LNCAP (cell line): ENCODE data around the gene ARID1B.

Source experiments
- TF ChIP-seq, protein P1 (sequence below): fragments of 450-650 bp; IDR thresholded peaks from 2 replicates; pipeline ENCODE4 v1.5.1; 2017; ENCODE audit warnings: mild to moderate bottlenecking

ARID1B gene

DNA sequence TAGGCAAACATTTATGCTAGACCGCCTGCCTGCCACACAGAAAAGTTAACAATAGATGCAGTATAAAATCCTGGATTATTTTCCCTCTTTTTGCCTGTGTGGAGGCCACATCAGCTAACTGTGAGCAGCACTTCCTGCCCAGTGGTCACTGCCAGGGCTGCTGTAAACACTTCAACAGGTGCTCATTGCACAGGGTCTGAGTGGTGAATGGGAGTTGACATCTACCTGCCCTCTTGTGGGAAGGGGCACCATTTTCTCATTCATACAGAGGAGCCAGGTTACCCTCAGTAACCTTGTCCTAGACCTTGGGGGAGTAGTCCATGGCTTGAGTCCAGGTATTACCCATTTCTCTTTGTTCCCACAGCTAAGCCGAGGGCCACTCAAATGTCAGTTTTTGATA, 310.8 kb downstream of the ARID1B start:
- TF ChIP-seq, protein P1, sequence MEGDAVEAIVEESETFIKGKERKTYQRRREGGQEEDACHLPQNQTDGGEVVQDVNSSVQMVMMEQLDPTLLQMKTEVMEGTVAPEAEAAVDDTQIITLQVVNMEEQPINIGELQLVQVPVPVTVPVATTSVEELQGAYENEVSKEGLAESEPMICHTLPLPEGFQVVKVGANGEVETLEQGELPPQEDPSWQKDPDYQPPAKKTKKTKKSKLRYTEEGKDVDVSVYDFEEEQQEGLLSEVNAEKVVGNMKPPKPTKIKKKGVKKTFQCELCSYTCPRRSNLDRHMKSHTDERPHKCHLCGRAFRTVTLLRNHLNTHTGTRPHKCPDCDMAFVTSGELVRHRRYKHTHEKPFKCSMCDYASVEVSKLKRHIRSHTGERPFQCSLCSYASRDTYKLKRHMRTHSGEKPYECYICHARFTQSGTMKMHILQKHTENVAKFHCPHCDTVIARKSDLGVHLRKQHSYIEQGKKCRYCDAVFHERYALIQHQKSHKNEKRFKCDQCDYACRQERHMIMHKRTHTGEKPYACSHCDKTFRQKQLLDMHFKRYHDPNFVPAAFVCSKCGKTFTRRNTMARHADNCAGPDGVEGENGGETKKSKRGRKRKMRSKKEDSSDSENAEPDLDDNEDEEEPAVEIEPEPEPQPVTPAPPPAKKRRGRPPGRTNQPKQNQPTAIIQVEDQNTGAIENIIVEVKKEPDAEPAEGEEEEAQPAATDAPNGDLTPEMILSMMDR = no peak

- TF ChIP-seq, protein P1 = no peak
Observed at GRCh38 chr6:157088841-157089240, 311.7 kb downstream of the ARID1B start.

DNA sequence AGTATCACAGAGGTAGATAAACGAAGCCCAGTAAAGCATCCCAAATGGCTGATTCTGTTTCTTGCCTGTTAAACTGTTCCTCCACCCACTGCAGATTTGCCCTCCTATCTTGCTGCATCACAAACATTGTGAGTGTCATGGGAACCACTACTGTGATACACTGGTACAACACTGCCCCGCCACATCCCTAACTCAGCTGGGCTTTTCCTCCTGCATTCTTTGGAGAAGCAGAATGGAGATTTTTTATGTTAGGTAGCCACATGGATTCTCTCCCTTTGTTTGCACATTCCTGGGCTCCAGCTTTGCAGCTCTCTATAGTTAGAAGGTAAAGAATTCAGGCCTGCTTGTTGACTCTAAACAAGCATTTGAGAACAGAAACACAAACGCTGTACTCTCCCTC, 312.1 kb downstream of the ARID1B start:
- TF ChIP-seq, protein P1 = no peak

GRCh38 chr6:157089851-157090250, 312.7 kb downstream of the ARID1B start:
- TF ChIP-seq, protein P1 = no peak

DNA sequence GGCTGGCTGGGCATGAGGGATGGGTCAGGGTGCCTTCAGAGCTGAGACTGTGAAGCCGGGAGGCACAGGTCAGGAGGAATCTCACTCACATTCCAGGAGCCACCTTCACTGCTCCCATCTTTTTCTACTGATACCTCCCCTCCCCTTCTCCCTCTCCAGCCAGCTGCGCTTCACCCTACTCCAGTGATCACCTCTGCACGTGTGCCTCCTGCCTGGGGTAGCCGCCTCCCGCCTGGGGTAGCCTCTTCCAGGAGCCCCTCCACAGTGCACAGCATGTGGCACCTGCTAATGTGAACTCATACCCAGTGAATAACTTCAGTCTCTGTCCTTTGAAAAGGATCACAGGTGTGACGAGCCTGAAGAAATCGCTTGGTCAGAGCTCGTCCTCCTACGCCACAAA, 313.6 kb downstream of the ARID1B start:
- TF ChIP-seq, protein P1 = no peak

- TF ChIP-seq, protein P1 = no peak
Observed at GRCh38 chr6:157091243-157091642, 314.1 kb downstream of the ARID1B start.

- TF ChIP-seq, protein P1 = no peak
Observed at GRCh38 chr6:157091856-157092460, 314.8 kb downstream of the ARID1B start.

GRCh38 chr6:157092736-157093135, 315.6 kb downstream of the ARID1B start:
- TF ChIP-seq, protein P1 = no peak
